GM13976 (cell line): ENCODE measurements around the gene ATP5F1A.

Experiments used
- DNase-seq: peaks from one replicate; pipeline ENCODE4 v3.0.0; 2012; ENCODE audit warnings: low spot score
- CTCF ChIP-seq: IDR thresholded peaks from 2 replicates; pipeline ENCODE4 v1.5.1; 2012; ENCODE audit warnings: borderline replicate concordance, mild to moderate bottlenecking; ENCODE audit not compliant: insufficient read depth; ENCODE audit errors: extremely low read depth, missing control alignments, control extremely low read depth
- in situ Hi-C: fragments of 300-500 bp; cut with MboI; formaldehyde crosslinking; loops from one replicate; pipeline ENCODE4 v1.12.0; 2022; ENCODE audit warnings: low sequenced_read_pairs, mixed read lengths, inconsistent platforms; ENCODE audit not compliant: unreplicated experiment

ATP5F1A gene

GRCh38 chr18:46040033-46040746 lies 57.9 kb downstream of the ATP5F1A start:
- in situ Hi-C loops, result no loop called here
- TF ChIP-seq CTCF, result no peak
- DNase-seq, result no peak

GRCh38 chr18:46037512-46038305 lies 60.4 kb downstream of the ATP5F1A start:
- no peak for TF ChIP-seq CTCF
- in situ Hi-C loops, result no loop called here
- DNase-seq, result no peak

DNA sequence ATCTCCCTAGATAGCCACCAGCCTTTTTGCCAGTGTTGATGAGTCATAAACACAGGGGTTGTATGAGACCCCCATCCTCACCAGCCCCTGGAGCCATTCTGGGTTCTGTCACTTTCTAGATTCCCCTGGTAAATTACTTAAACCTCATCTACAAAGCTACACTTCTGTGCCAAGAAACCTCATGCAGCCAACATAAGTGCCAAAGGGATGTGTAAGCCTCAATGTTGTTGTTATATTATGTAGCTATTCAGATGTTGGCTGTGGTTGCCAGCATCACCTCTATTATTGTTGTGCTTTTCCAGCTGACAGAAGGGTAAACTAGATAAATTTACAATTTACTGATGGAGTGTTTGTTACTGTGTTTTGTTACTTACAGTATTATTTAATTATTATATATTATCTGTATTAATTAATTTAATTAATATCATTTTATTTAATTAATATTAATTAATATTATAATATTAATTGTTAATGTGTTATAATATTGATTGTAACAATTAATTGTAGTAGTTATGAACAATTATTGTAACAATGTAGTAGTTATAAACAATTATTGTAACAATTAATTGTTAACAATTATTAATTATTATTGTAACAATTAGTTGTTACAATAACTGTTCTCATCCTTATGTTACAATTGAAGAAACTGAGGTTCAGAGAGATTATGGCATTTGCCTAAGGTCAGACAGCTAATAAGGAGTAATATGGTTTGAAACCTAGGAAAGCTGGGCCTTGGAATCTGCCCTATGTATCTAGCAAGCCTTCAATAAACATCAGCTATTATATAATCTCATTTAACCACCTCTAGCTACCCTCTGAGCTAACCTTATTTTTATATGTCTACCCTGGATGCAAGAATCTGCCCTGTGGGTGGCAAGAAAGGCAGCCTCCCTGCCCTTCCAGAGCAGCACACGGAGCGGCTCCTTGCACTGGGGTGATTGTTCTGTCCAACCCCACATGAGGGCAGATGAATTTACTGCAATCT lies 62.1 kb downstream of the ATP5F1A start:
- DNase-seq, result no peak
- TF ChIP-seq CTCF, result no peak
- in situ Hi-C loops, result no loop called here

DNA sequence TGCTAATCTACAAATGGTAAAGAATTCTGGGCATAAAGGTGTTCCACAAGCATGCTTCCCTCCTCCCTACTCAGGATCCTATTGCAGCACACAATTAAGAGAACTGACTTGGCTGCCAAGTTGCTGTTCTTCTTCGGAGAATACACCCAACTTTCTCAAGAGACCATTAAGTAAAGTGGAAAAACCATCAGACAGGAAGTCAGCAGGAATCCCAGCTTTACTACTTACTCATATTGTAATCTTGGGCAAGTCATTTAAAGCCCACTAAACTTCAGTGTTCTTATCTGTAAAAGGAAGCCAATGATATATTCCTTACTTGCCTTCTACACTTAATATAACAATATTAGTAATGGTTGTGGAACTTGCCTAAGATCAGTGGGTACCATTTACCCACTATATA lies 63.9 kb downstream of the ATP5F1A start:
- DNase-seq, result no peak
- in situ Hi-C loops, result no loop called here
- TF ChIP-seq CTCF, result no peak

- in situ Hi-C loops, result no loop called here
- DNase-seq, result no peak
- no peak for TF ChIP-seq CTCF
These were observed 66.4 kb downstream of the ATP5F1A start for GRCh38 chr18:46031741-46032140.
